Kidney (tissue), 14 donors: ENCODE data around the gene KIAA1191. TPM values are rescaled to one million over a fixed set of nuclear protein-coding genes. Genes with fewer than 3 reads are reported as not detected.
A peak's percentile ranks its signal among the peaks of the same experiment; 100 is the strongest.
"Not testable (repeated sequence)": the region's sequence is repeated elsewhere in the genome, so short reads cannot be mapped to it uniquely, and the experiment has no call there.

Source experiments
- DNase-seq, 5 donors: peaks; one replicate each; pipeline ENCODE4 v3.0.0-alpha.2; 2013 to 2020
- FAIRE-seq: peaks from 2 replicates; lab custom pipeline; 2012; peaks lifted over from hg19 to GRCh38; lab: Jason Lieb, UNC
- H3K27ac ChIP-seq, 2 donors: one replicate each; pipeline ENCODE4 v1.7.0; 2013; ENCODE audit warnings: low read depth in 2 of 2, low read length in 2 of 2, inconsistent platforms in 1 of 2
- H3K27me3 ChIP-seq: one replicate; pipeline ENCODE4 v1.7.1; 2013; ENCODE audit warnings: low read length, inconsistent platforms; ENCODE audit not compliant: control insufficient read depth, insufficient read depth
- H3K36me3 ChIP-seq, 3 donors: one replicate each; pipeline versions ENCODE4 v1.7.0 to v1.7.1; 2013; ENCODE audit warnings: low read length in 3 of 3, control low read depth in 1 of 3, inconsistent platforms in 1 of 3; ENCODE audit not compliant: insufficient read depth in 3 of 3, control insufficient read depth in 2 of 3
- H3K4me1 ChIP-seq, 3 donors: one replicate each; pipeline versions ENCODE4 v1.7.0 to v1.7.1; 2013; ENCODE audit warnings: low read length in 3 of 3, inconsistent platforms in 1 of 3, low read depth in 1 of 3; ENCODE audit not compliant: control insufficient read depth in 2 of 3, insufficient read depth in 2 of 3
- H3K4me3 ChIP-seq, 3 donors: one replicate each; pipeline versions ENCODE4 v1.7.0 to v1.8.1; 2013; ENCODE audit warnings: low read length in 3 of 3, control low read depth in 1 of 3, inconsistent platforms in 1 of 3
- H3K9ac ChIP-seq, 3 donors: one replicate each; pipeline versions ENCODE4 v1.7.0 to v1.7.1; 2013; ENCODE audit warnings: low read length in 3 of 3, control low read depth in 1 of 3, inconsistent platforms in 1 of 3
- H3K9me3 ChIP-seq, 3 donors: one replicate each; pipeline versions ENCODE4 v1.7.0 to v1.7.1; 2013; ENCODE audit warnings: low read length in 3 of 3, control low read depth in 1 of 3, inconsistent platforms in 1 of 3; ENCODE audit not compliant: control insufficient read depth in 2 of 3, insufficient read depth in 1 of 3
- CTCF ChIP-seq: IDR thresholded peaks from 3 replicates; pipeline ENCODE4 v1.5.1; 2012; ENCODE audit warnings: mild to moderate bottlenecking, moderate library complexity, borderline replicate concordance; ENCODE audit not compliant: insufficient read depth; ENCODE audit errors: extremely low read depth
- intact Hi-C: fragments of 100-400 bp; cut with DNase I; formaldehyde crosslinking; loops from one replicate; pipeline ENCODE4 v1.11.1; 2022
- polyA plus RNA-seq: library from polyadenylated mRNA; stranded (reverse); fragments of 350-450 nt; fragmentation: Illumina TruSeq; extraction: RNeasy Lipid Tissue Mini Kit (QIAGEN cat#74804); gene quantifications from one replicate; pipeline ENCODE4 v1.2.3, GENCODE V29; 2014; ENCODE audit warnings: low read depth, low replicate concordance; ENCODE audit not compliant: insufficient read depth
- total RNA-seq: library from RNA; stranded (reverse); fragmentation: NEBNext Ultra II Directional; extraction: Animal tissue kit (Norgen Biotek cat#: 25700); gene quantifications from one replicate; pipeline ENCODE4 v1.2.1, GENCODE V29; 2021
- donor health status: control.
- donor health status: control.
- donor health status: control.
- donor health status: control.
- donor health status: control.
- donor health status: DM: yes; HTN: yes; CAD: no.
- donor health status: Normal renal cell carcinoma (clear cell type).

Gene KIAA1191
- total and polyA plus RNA-seq, 2 donors from 2014 or later, result 109 to 208 TPM

GRCh38 chr5:176320577-176320976 lies 41.0 kb downstream of the KIAA1191 start:
- H3K27ac ChIP-seq, result no peak overlapping the region
- no peak overlapping the region for H3K4me3 ChIP-seq
- intact Hi-C loops, result no loop called here
- H3K9ac ChIP-seq, result no peak overlapping the region
- no peak for TF ChIP-seq CTCF
- no peak for DNase-seq
- H3K9me3 ChIP-seq, result no peaks in the 10 kb centered on the region
- no peaks in the 10 kb centered on the region for H3K4me1 ChIP-seq
- no peaks in the 10 kb centered on the region for H3K27me3 ChIP-seq
- no peak for FAIRE-seq
- H3K36me3 ChIP-seq, result peaks cover 0 to 12% (median 4%) of the 10 kb centered on the region in 3 donors

GRCh38 chr5:176319827-176320554 lies 41.6 kb downstream of the KIAA1191 start:
- no peak overlapping the region for H3K4me3 ChIP-seq
- no peak overlapping the region for H3K27ac ChIP-seq
- DNase-seq (no peak), FAIRE-seq (no peak)
- peaks cover 2 to 12% (median 4%) of the 10 kb centered on the region in 3 donors for H3K36me3 ChIP-seq
- H3K27me3 ChIP-seq, result no peaks in the 10 kb centered on the region
- H3K9ac ChIP-seq, result no peak overlapping the region
- intact Hi-C loops, result no loop called here
- peak; percentile 19 for TF ChIP-seq CTCF
- H3K4me1 ChIP-seq, result no peaks in the 10 kb centered on the region
- H3K9me3 ChIP-seq, result no peaks in the 10 kb centered on the region

- DNase-seq (no peak), FAIRE-seq (no peak)
- Histone ChIP-seq H3K27me3 (no peaks in the 10 kb centered on the region), H3K9me3 (no peaks in the 10 kb centered on the region), H3K4me3 (no peak overlapping the region), H3K9ac (no peak overlapping the region), H3K4me1 (no peaks in the 10 kb centered on the region), H3K27ac (no peak overlapping the region), H3K36me3 (peaks cover 2 to 6% (median 2%) of the 10 kb centered on the region in 3 donors)
- intact Hi-C loops, result no loop called here
- TF ChIP-seq CTCF, result no peak
These were observed 43.8 kb downstream of the KIAA1191 start for GRCh38 chr5:176317534-176318374.

- H3K9me3 ChIP-seq, DNase-seq, FAIRE-seq, H3K9ac ChIP-seq, intact Hi-C loops, H3K36me3 ChIP-seq, H3K4me3 ChIP-seq, H3K27me3 ChIP-seq, H3K27ac ChIP-seq, H3K4me1 ChIP-seq: not testable (repeated sequence)
These were observed 56.2 kb downstream of the KIAA1191 start for GRCh38 chr5:176305356-176305755.
